Measurements from ENCODE around the gene BLNK. TPM values are rescaled to one million over a fixed set of nuclear protein-coding genes. Genes with fewer than 3 reads are reported as not detected.

BLNK gene
- total RNA-seq, 3 donors from 2014 or later (not counting 1 experiment from before 2014, with no cell fraction given) = 0.66 to 4.0 (median 1.5) TPM

DNA sequence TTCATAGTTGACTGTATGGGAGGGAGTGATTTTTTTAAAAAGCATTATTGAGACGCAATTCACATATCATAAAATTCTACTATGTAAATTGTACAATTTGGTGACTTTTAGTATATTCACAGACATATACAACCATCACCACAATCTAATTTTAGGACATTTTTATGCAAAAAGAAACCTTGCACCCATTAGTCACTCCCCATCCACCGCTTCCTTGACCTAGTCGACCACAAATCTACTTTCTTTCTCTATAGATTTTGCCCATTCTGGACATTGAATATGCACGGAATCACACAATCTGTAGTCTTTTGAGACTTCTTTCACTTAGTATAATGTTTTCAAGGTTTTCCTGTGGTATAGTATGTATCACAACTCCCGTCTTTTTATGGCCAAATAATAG, 54.6 kb downstream of the BLNK start:
- ATAC-seq = no peak
- H3K27me3 Mint-ChIP-seq (ENCODE audit: low read depth in 2 of 2) = peaks cover 21 to 42% of the 10 kb centered on the region in 2 donors

DNA sequence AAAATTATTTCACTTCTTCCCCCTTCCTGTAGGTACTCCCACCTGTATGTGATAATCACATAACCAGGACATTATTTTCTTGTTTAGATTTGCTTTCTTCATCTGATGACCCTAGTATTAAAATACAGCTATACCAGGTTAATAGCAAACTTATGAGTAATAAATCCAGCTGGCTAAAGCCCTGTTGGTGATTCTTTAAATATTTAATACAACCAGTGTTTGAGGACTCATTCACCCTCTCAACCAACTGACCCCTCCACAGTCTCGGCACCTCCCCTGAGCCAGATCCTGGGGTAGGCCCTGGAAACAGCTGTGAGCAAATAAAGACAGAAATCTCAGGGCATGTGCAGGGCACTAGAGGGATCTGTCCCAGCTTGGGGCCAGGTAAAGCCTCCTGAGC, 58.5 kb downstream of the BLNK start:
- no peaks in the 10 kb centered on the region for H3K36me3 Mint-ChIP-seq
- Histone ChIP-seq H3K4me3 (ENCODE audit: low read length) (no peak overlapping the region), H3K27me3 (ENCODE audit: control insufficient read depth, insufficient read depth, low read length) (no peaks in the 10 kb centered on the region), H3K9me3 (ENCODE audit: control insufficient read depth, insufficient read depth, low read length) (no peaks in the 10 kb centered on the region), H3K4me1 (ENCODE audit: control insufficient read depth, insufficient read depth, low read length) (no peaks in the 10 kb centered on the region), H3K27ac (ENCODE audit: low read length) (no peak overlapping the region), H3K36me3 (ENCODE audit: control insufficient read depth, insufficient read depth, low read length) (peaks cover 2% of the 10 kb centered on the region)
- H3K9me3 Mint-ChIP-seq = no peaks in the 10 kb centered on the region
- H3K27ac Mint-ChIP-seq = no peak overlapping the region
- DNase-seq (no peak), ATAC-seq (no peak)
- H3K27me3 Mint-ChIP-seq (ENCODE audit: low read depth in 2 of 2) = peaks cover 12 to 22% of the 10 kb centered on the region in 2 donors
- WGBS (ENCODE audit: insufficient coverage) = 100% methylated on average over 1 of the region's 1 CpG
- H3K4me3 Mint-ChIP-seq = no peak overlapping the region
- TF ChIP-seq, protein P1, sequence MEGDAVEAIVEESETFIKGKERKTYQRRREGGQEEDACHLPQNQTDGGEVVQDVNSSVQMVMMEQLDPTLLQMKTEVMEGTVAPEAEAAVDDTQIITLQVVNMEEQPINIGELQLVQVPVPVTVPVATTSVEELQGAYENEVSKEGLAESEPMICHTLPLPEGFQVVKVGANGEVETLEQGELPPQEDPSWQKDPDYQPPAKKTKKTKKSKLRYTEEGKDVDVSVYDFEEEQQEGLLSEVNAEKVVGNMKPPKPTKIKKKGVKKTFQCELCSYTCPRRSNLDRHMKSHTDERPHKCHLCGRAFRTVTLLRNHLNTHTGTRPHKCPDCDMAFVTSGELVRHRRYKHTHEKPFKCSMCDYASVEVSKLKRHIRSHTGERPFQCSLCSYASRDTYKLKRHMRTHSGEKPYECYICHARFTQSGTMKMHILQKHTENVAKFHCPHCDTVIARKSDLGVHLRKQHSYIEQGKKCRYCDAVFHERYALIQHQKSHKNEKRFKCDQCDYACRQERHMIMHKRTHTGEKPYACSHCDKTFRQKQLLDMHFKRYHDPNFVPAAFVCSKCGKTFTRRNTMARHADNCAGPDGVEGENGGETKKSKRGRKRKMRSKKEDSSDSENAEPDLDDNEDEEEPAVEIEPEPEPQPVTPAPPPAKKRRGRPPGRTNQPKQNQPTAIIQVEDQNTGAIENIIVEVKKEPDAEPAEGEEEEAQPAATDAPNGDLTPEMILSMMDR (IDR thresholded peaks at IDR 0.05) = no peak
- intact Hi-C loops (cut with micrococcal nuclease) = no loop called here
- H3K4me1 Mint-ChIP-seq = no peaks in the 10 kb centered on the region

More for the DNA sequence above, 54.6 kb downstream of the BLNK start:
- Histone ChIP-seq H3K27me3 (ENCODE audit: control insufficient read depth, insufficient read depth, low read length) (no peaks in the 10 kb centered on the region), H3K4me1 (ENCODE audit: control insufficient read depth, insufficient read depth, low read length) (no peaks in the 10 kb centered on the region), H3K36me3 (ENCODE audit: control insufficient read depth, insufficient read depth, low read length) (peaks cover 2% of the 10 kb centered on the region), H3K9me3 (ENCODE audit: control insufficient read depth, insufficient read depth, low read length) (no peaks in the 10 kb centered on the region), H3K4me3 (ENCODE audit: low read length) (no peak overlapping the region), H3K27ac (ENCODE audit: low read length) (no peak overlapping the region)
- no peak for DNase-seq
- WGBS (ENCODE audit: insufficient coverage) = 96% methylated on average over 3 of the region's 5 CpGs
- Mint-ChIP-seq H3K27ac (no peak overlapping the region), H3K9me3 (no peaks in the 10 kb centered on the region), H3K4me3 (no peak overlapping the region), H3K4me1 (no peaks in the 10 kb centered on the region), H3K36me3 (no peaks in the 10 kb centered on the region)
- intact Hi-C loops (cut with micrococcal nuclease) = no loop called here
- TF ChIP-seq, protein P1 (IDR thresholded peaks at IDR 0.05) = no peak

DNA sequence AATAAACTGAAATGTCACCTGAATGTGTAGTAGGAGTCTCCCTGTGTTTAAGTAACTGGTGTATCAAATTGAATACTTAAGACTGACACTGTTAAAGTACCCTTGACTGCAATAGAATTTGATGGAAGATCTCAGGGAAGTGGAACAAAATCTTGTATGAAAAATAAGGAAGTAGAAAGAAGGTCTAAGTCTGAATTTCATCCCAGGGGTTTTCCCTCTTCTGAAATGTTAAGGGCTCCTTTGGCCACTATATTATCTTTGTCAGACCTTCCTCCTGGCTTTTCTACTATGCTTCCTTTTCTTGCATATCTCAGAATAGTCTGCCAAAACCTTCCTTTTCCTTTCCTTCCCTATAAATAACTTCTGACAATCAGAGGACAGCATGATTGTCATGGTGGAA, 59.6 kb downstream of the BLNK start:
- Histone ChIP-seq H3K9me3 (ENCODE audit: control insufficient read depth, insufficient read depth, low read length) (no peaks in the 10 kb centered on the region), H3K4me3 (ENCODE audit: low read length) (no peak overlapping the region), H3K36me3 (ENCODE audit: control insufficient read depth, insufficient read depth, low read length) (peaks cover 2% of the 10 kb centered on the region), H3K4me1 (ENCODE audit: control insufficient read depth, insufficient read depth, low read length) (no peaks in the 10 kb centered on the region), H3K27me3 (ENCODE audit: control insufficient read depth, insufficient read depth, low read length) (no peaks in the 10 kb centered on the region), H3K27ac (ENCODE audit: low read length) (no peak overlapping the region)
- no peaks in the 10 kb centered on the region for H3K4me1 Mint-ChIP-seq
- H3K27ac Mint-ChIP-seq = no peak overlapping the region
- H3K27me3 Mint-ChIP-seq (ENCODE audit: low read depth in 2 of 2) = peaks cover 15 to 19% of the 10 kb centered on the region in 2 donors
- H3K4me3 Mint-ChIP-seq = no peak overlapping the region
- intact Hi-C loops (cut with micrococcal nuclease) = no loop called here
- ATAC-seq (no peak), DNase-seq (no peak)
- TF ChIP-seq, protein P1 (IDR thresholded peaks at IDR 0.05) = no peak
- H3K9me3 Mint-ChIP-seq = no peaks in the 10 kb centered on the region
- H3K36me3 Mint-ChIP-seq = no peaks in the 10 kb centered on the region

DNA sequence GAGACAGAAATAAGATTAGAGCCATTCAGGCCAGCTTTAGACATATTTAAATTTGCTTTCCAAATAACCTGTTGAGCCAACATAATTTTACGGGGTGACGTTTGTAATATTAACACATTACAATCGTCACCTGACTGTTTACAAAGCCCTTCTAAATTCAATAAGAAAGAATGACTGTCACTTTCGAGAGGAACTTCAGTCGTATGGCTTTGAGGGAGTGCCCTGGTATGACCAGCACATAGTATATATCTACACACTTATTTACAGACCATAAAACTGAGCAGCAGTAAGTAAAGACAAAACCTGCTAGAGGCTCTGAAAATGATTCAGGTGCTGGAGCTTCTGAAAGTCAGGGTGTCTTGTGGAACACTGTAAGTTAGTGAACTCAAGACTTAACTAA, 62.4 kb downstream of the BLNK start:
- intact Hi-C loops (cut with micrococcal nuclease) = no loop called here
- no peaks in the 10 kb centered on the region for H3K36me3 ChIP-seq (ENCODE audit: control insufficient read depth, insufficient read depth, low read length)
- ATAC-seq = no peak
- no peak overlapping the region for H3K4me3 ChIP-seq (ENCODE audit: low read length)
- no peak overlapping the region for H3K27ac Mint-ChIP-seq
- H3K9me3 Mint-ChIP-seq = no peaks in the 10 kb centered on the region
- H3K27me3 ChIP-seq (ENCODE audit: control insufficient read depth, insufficient read depth, low read length) = no peaks in the 10 kb centered on the region
- peaks cover 9 to 10% of the 10 kb centered on the region in 2 donors for H3K27me3 Mint-ChIP-seq (ENCODE audit: low read depth in 2 of 2)
- H3K27ac ChIP-seq (ENCODE audit: low read length) = no peak overlapping the region
- H3K4me3 Mint-ChIP-seq = no peak overlapping the region
- no peaks in the 10 kb centered on the region for H3K4me1 ChIP-seq (ENCODE audit: control insufficient read depth, insufficient read depth, low read length)
- DNase-seq = no peak
- 90% methylated on average over 4 of the region's 5 CpGs for WGBS (ENCODE audit: insufficient coverage)
- no peaks in the 10 kb centered on the region for H3K4me1 Mint-ChIP-seq
- TF ChIP-seq, protein P1 (IDR thresholded peaks at IDR 0.05) = no peak
- H3K9me3 ChIP-seq (ENCODE audit: control insufficient read depth, insufficient read depth, low read length) = no peaks in the 10 kb centered on the region
- H3K36me3 Mint-ChIP-seq = no peaks in the 10 kb centered on the region
